H9 (cell line): Measurements from ENCODE around the gene GAN. TPM values are rescaled to one million over a fixed set of nuclear protein-coding genes. Genes with fewer than 3 reads are reported as not detected.

ENCODE experiments used
- DNase-seq: peaks from one replicate; pipeline ENCODE4 v3.0.0-alpha.2; 2017
- H2AFZ ChIP-seq: one replicate; pipeline ENCODE4 v1.6.1; 2013; ENCODE audit warnings: mild to moderate bottlenecking, low read length, control low read depth, moderate library complexity
- H2AK5ac ChIP-seq: 2 replicates; pipeline ENCODE4 v1.6.1; 2013; ENCODE audit warnings: low read length, control low read depth, mixed read lengths; ENCODE audit not compliant: insufficient read length
- H2BK120ac ChIP-seq: one replicate; pipeline ENCODE4 v1.6.1; 2013; ENCODE audit warnings: low read depth, mild to moderate bottlenecking, low read length, control low read depth, inconsistent platforms; ENCODE audit not compliant: poor library complexity, severe bottlenecking
- H2BK12ac ChIP-seq: 2 replicates; pipeline ENCODE4 v1.6.1; 2013; ENCODE audit warnings: low read length, control low read depth, mixed read lengths, low read depth; ENCODE audit not compliant: insufficient read length
- H2BK15ac ChIP-seq: 2 replicates; pipeline ENCODE4 v1.6.1; 2013; ENCODE audit warnings: low read depth, low read length, control low read depth
- H2BK20ac ChIP-seq: one replicate; pipeline ENCODE4 v1.6.1; 2013; ENCODE audit warnings: low read depth, mild to moderate bottlenecking, low read length, control low read depth, inconsistent platforms; ENCODE audit not compliant: poor library complexity, severe bottlenecking
- H2BK5ac ChIP-seq: 2 replicates; pipeline ENCODE4 v1.6.1; 2013; ENCODE audit warnings: low read length, control low read depth, mixed read lengths; ENCODE audit not compliant: insufficient read length
- H3K14ac ChIP-seq: 2 replicates; pipeline ENCODE4 v1.6.1; 2013; ENCODE audit warnings: low read length, control low read depth; ENCODE audit not compliant: insufficient read depth
- H3K18ac ChIP-seq: 2 replicates; pipeline ENCODE4 v1.6.1; 2013; ENCODE audit warnings: low read depth, mild to moderate bottlenecking, mixed read lengths, low read length, control low read depth; ENCODE audit not compliant: insufficient read length
- H3K23ac ChIP-seq: 2 replicates; pipeline ENCODE4 v1.6.1; 2013; ENCODE audit warnings: low read length, control low read depth, mixed read lengths, low read depth; ENCODE audit not compliant: insufficient read length
- H3K23me2 ChIP-seq: 2 replicates; pipeline ENCODE4 v1.6.1; 2013; ENCODE audit warnings: low read depth, mild to moderate bottlenecking, mixed read lengths, low read length, control low read depth; ENCODE audit not compliant: insufficient read length, poor library complexity, severe bottlenecking
- H3K27ac ChIP-seq: 2 replicates; pipeline ENCODE4 v1.5.1; 2013; ENCODE audit warnings: low read length, control low read depth, mixed read lengths, low read depth; ENCODE audit not compliant: insufficient read length
- H3K27me3 ChIP-seq: 2 replicates; pipeline ENCODE4 v1.6.1; 2013; ENCODE audit warnings: low read length, control low read depth, inconsistent platforms; ENCODE audit not compliant: insufficient read depth
- H3K4ac ChIP-seq: 2 replicates; pipeline ENCODE4 v1.6.1; 2013; ENCODE audit warnings: low read depth, mild to moderate bottlenecking, control low read depth, inconsistent platforms, low read length, moderate library complexity
- H3K4me1 ChIP-seq: 2 replicates; pipeline ENCODE4 v1.6.1; 2013; ENCODE audit warnings: low read length, control low read depth, inconsistent platforms; ENCODE audit not compliant: insufficient read depth
- H3K4me2 ChIP-seq: 2 replicates; pipeline ENCODE4 v1.6.1; 2013; ENCODE audit warnings: low read length, control low read depth, mixed read lengths; ENCODE audit not compliant: insufficient read length, insufficient read depth
- H3K56ac ChIP-seq: 2 replicates; pipeline ENCODE4 v1.6.1; 2013; ENCODE audit warnings: low read depth, mild to moderate bottlenecking, mixed read lengths, low read length, control low read depth; ENCODE audit not compliant: insufficient read length
- H3K79me1 ChIP-seq: 2 replicates; pipeline ENCODE4 v1.6.1; 2013; ENCODE audit warnings: low read depth, mild to moderate bottlenecking, moderate library complexity, low read length, control low read depth, inconsistent platforms; ENCODE audit not compliant: insufficient read depth, poor library complexity, severe bottlenecking
- H3K79me2 ChIP-seq: 2 replicates; pipeline ENCODE4 v1.6.1; 2013; ENCODE audit warnings: low read length, control low read depth, inconsistent platforms; ENCODE audit not compliant: insufficient read depth
- H3K9ac ChIP-seq: 2 replicates; pipeline ENCODE4 v1.6.1; 2013; ENCODE audit warnings: low read length, control low read depth, mixed read lengths; ENCODE audit not compliant: insufficient read length; ENCODE audit errors: extremely low read depth
- H3K9me3 ChIP-seq: one replicate; pipeline ENCODE4 v1.6.1; 2013; ENCODE audit warnings: low read depth, low read length, inconsistent platforms; ENCODE audit not compliant: control insufficient read depth
- H3T11ph ChIP-seq: one replicate; pipeline ENCODE4 v1.6.1; 2013; ENCODE audit warnings: mild to moderate bottlenecking, low read length, control low read depth, inconsistent platforms
- H4K20me1 ChIP-seq: one replicate; pipeline ENCODE4 v1.6.1; 2013; ENCODE audit not compliant: control insufficient read depth, insufficient read length, insufficient read depth
- H4K5ac ChIP-seq: 2 replicates; pipeline ENCODE4 v1.6.1; 2013; ENCODE audit warnings: low read depth, mild to moderate bottlenecking, mixed read lengths, low read length, control low read depth; ENCODE audit not compliant: insufficient read length
- H4K8ac ChIP-seq: replicated peaks from 2 replicates; pipeline ENCODE4 v1.6.1; 2013; ENCODE audit warnings: low read length, control low read depth, mixed read lengths, low read depth; ENCODE audit not compliant: insufficient read length
- H4K91ac ChIP-seq: 2 replicates; pipeline ENCODE4 v1.6.1; 2013; ENCODE audit warnings: low read depth, mild to moderate bottlenecking, moderate library complexity, mixed read lengths, low read length, control low read depth; ENCODE audit not compliant: insufficient read length
- H3K27ac Mint-ChIP-seq, 3 experiments: 2 replicates in 2 of 3; 3 replicates in 1 of 3; pipeline ENCODE4 v1.8.0; 2020 to 2021; ENCODE audit warnings: mixed read lengths in 3 of 3, mild to moderate bottlenecking in 1 of 3, moderate library complexity in 1 of 3
- H3K27me3 Mint-ChIP-seq: 2 replicates; pipeline ENCODE4 v1.8.0; 2021; ENCODE audit warnings: low read depth, mild to moderate bottlenecking, moderate library complexity, mixed read lengths
- H3K36me3 Mint-ChIP-seq, 3 experiments: 2 replicates in 2 of 3; 3 replicates in 1 of 3; pipeline ENCODE4 v1.8.0; 2020 to 2021; ENCODE audit warnings: low read depth in 3 of 3, mixed read lengths in 3 of 3; ENCODE audit not compliant: insufficient read depth in 1 of 3
- H3K4me1 Mint-ChIP-seq, 2 experiments: 2 replicates each; pipeline ENCODE4 v1.8.0; 2020; ENCODE audit warnings: mixed read lengths in 2 of 2
- H3K4me3 Mint-ChIP-seq, 2 experiments: 2 replicates in 1 of 2; 3 replicates in 1 of 2; pipeline ENCODE4 v1.8.0; 2020 to 2021; ENCODE audit warnings: mild to moderate bottlenecking in 2 of 2, mixed read lengths in 2 of 2, moderate library complexity in 1 of 2
- H3K9me3 Mint-ChIP-seq, 2 experiments: 2 replicates in 1 of 2; 3 replicates in 1 of 2; pipeline ENCODE4 v1.8.0; 2020; ENCODE audit warnings: mild to moderate bottlenecking in 2 of 2, mixed read lengths in 2 of 2, moderate library complexity in 1 of 2
- CTCF ChIP-seq: fragments of 200-600 bp; sonication (generic); conservative IDR thresholded peaks from 3 replicates; pipeline ENCODE4 v1.8.0; 2021; ENCODE audit warnings: antibody characterized with exemption, mild to moderate bottlenecking
- WGBS: extraction: QIAGEN DNeasy Blood & Tissue Kit; methylation state at CpG from one replicate; pipeline ENCODE4 v1.1.7; 2013; ENCODE audit warnings: missing lambda C conversion rate, low lambda C conversion rate, mixed read lengths; ENCODE audit not compliant: insufficient read length; ENCODE audit errors: extremely low coverage; 5-methylcytosine and 5-hydroxymethylcytosine counted together
- total RNA-seq: library from RNA; stranded (reverse); gene quantifications from 2 replicates; pipeline ENCODE4 v1.2.1, GENCODE V29; 2021

Gene GAN
- total RNA-seq, 1 experiment from 2014 or later: 20.9 TPM

DNA sequence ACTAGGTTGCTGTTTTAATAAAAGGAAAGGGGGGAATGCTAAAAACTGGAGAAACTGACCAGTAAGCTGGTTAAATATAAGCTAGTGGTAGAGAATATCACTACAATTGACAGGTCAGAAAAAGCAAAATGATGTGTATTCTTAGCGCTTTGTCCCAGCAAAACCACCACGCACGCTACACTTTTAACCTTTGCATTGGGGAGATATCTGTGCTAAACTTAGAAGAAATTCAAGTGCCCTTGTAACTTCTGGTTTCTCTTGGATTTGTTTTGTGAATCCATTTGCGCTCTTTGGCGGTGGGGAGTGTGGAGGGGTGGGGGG, 1.4 kb downstream of the GAN start:
- peak overlapping the region; percentile 89 for H3K4me3 Mint-ChIP-seq
- Histone ChIP-seq H4K8ac (no peak overlapping the region), H3K23me2 (peaks cover 16% of the 10 kb centered on the region), H3K27me3 (no peaks in the 10 kb centered on the region), H4K20me1 (no peaks in the 10 kb centered on the region), H3K9ac (no peak overlapping the region), H2BK120ac (no peak overlapping the region), H3K79me2 (peaks cover 26% of the 10 kb centered on the region; the same call in 1 of the 2 replicates), H2BK20ac (no peak overlapping the region), H3K79me1 (peaks cover 10% of the 10 kb centered on the region), H3K4me1 (peaks cover 4% of the 10 kb centered on the region), H2BK12ac (no peak overlapping the region), H2AFZ (no peak overlapping the region), H3K4me2 (peak overlapping the region; percentile 62), H4K91ac (no peak overlapping the region), H2BK15ac (no peak overlapping the region), H2BK5ac (no peak overlapping the region), H3K4ac (no peak overlapping the region), H3K14ac (no peak overlapping the region), H3K23ac (no peak overlapping the region), H3K56ac (no peak overlapping the region), H3K9me3 (no peaks in the 10 kb centered on the region), H3T11ph (no peak overlapping the region), H2AK5ac (no peak overlapping the region), H4K5ac (no peak overlapping the region), H3K27ac (no peak overlapping the region), H3K18ac (no peak overlapping the region)
- peaks cover 41 to 45% of the 10 kb centered on the region in 2 experiments for H3K4me1 Mint-ChIP-seq
- H3K36me3 Mint-ChIP-seq: peaks cover 4 to 15% (median 13%) of the 10 kb centered on the region in 3 experiments; a peak in 5 of 7 replicates
- H3K27ac Mint-ChIP-seq: no peak overlapping the region
- no peak for DNase-seq
- H3K9me3 Mint-ChIP-seq: no peaks in the 10 kb centered on the region
- no CpG with 5 or more reads among the region's 5 CpGs for WGBS
- H3K27me3 Mint-ChIP-seq: no peaks in the 10 kb centered on the region
- no peak for TF ChIP-seq CTCF
